H9 (cell line): Measurements from ENCODE around the gene STARD3. TPM values are rescaled to one million over a fixed set of nuclear protein-coding genes. Genes with fewer than 3 reads are reported as not detected.

ENCODE experiments used
- DNase-seq: peaks from one replicate; pipeline ENCODE4 v3.0.0-alpha.2; 2017
- H2AFZ ChIP-seq: one replicate; pipeline ENCODE4 v1.6.1; 2013; ENCODE audit warnings: mild to moderate bottlenecking, low read length, control low read depth, moderate library complexity
- H2AK5ac ChIP-seq: 2 replicates; pipeline ENCODE4 v1.6.1; 2013; ENCODE audit warnings: low read length, control low read depth, mixed read lengths; ENCODE audit not compliant: insufficient read length
- H2BK120ac ChIP-seq: one replicate; pipeline ENCODE4 v1.6.1; 2013; ENCODE audit warnings: low read depth, mild to moderate bottlenecking, low read length, control low read depth, inconsistent platforms; ENCODE audit not compliant: poor library complexity, severe bottlenecking
- H2BK12ac ChIP-seq: 2 replicates; pipeline ENCODE4 v1.6.1; 2013; ENCODE audit warnings: low read length, control low read depth, mixed read lengths, low read depth; ENCODE audit not compliant: insufficient read length
- H2BK15ac ChIP-seq: 2 replicates; pipeline ENCODE4 v1.6.1; 2013; ENCODE audit warnings: low read depth, low read length, control low read depth
- H2BK20ac ChIP-seq: one replicate; pipeline ENCODE4 v1.6.1; 2013; ENCODE audit warnings: low read depth, mild to moderate bottlenecking, low read length, control low read depth, inconsistent platforms; ENCODE audit not compliant: poor library complexity, severe bottlenecking
- H2BK5ac ChIP-seq: 2 replicates; pipeline ENCODE4 v1.6.1; 2013; ENCODE audit warnings: low read length, control low read depth, mixed read lengths; ENCODE audit not compliant: insufficient read length
- H3K14ac ChIP-seq: 2 replicates; pipeline ENCODE4 v1.6.1; 2013; ENCODE audit warnings: low read length, control low read depth; ENCODE audit not compliant: insufficient read depth
- H3K18ac ChIP-seq: 2 replicates; pipeline ENCODE4 v1.6.1; 2013; ENCODE audit warnings: low read depth, mild to moderate bottlenecking, mixed read lengths, low read length, control low read depth; ENCODE audit not compliant: insufficient read length
- H3K23ac ChIP-seq: 2 replicates; pipeline ENCODE4 v1.6.1; 2013; ENCODE audit warnings: low read length, control low read depth, mixed read lengths, low read depth; ENCODE audit not compliant: insufficient read length
- H3K23me2 ChIP-seq: 2 replicates; pipeline ENCODE4 v1.6.1; 2013; ENCODE audit warnings: low read depth, mild to moderate bottlenecking, mixed read lengths, low read length, control low read depth; ENCODE audit not compliant: insufficient read length, poor library complexity, severe bottlenecking
- H3K27ac ChIP-seq: 2 replicates; pipeline ENCODE4 v1.5.1; 2013; ENCODE audit warnings: low read length, control low read depth, mixed read lengths, low read depth; ENCODE audit not compliant: insufficient read length
- H3K27me3 ChIP-seq: 2 replicates; pipeline ENCODE4 v1.6.1; 2013; ENCODE audit warnings: low read length, control low read depth, inconsistent platforms; ENCODE audit not compliant: insufficient read depth
- H3K4ac ChIP-seq: 2 replicates; pipeline ENCODE4 v1.6.1; 2013; ENCODE audit warnings: low read depth, mild to moderate bottlenecking, control low read depth, inconsistent platforms, low read length, moderate library complexity
- H3K4me1 ChIP-seq: 2 replicates; pipeline ENCODE4 v1.6.1; 2013; ENCODE audit warnings: low read length, control low read depth, inconsistent platforms; ENCODE audit not compliant: insufficient read depth
- H3K4me2 ChIP-seq: 2 replicates; pipeline ENCODE4 v1.6.1; 2013; ENCODE audit warnings: low read length, control low read depth, mixed read lengths; ENCODE audit not compliant: insufficient read length, insufficient read depth
- H3K56ac ChIP-seq: 2 replicates; pipeline ENCODE4 v1.6.1; 2013; ENCODE audit warnings: low read depth, mild to moderate bottlenecking, mixed read lengths, low read length, control low read depth; ENCODE audit not compliant: insufficient read length
- H3K79me1 ChIP-seq: 2 replicates; pipeline ENCODE4 v1.6.1; 2013; ENCODE audit warnings: low read depth, mild to moderate bottlenecking, moderate library complexity, low read length, control low read depth, inconsistent platforms; ENCODE audit not compliant: insufficient read depth, poor library complexity, severe bottlenecking
- H3K79me2 ChIP-seq: 2 replicates; pipeline ENCODE4 v1.6.1; 2013; ENCODE audit warnings: low read length, control low read depth, inconsistent platforms; ENCODE audit not compliant: insufficient read depth
- H3K9ac ChIP-seq: 2 replicates; pipeline ENCODE4 v1.6.1; 2013; ENCODE audit warnings: low read length, control low read depth, mixed read lengths; ENCODE audit not compliant: insufficient read length; ENCODE audit errors: extremely low read depth
- H3K9me3 ChIP-seq: one replicate; pipeline ENCODE4 v1.6.1; 2013; ENCODE audit warnings: low read depth, low read length, inconsistent platforms; ENCODE audit not compliant: control insufficient read depth
- H3T11ph ChIP-seq: one replicate; pipeline ENCODE4 v1.6.1; 2013; ENCODE audit warnings: mild to moderate bottlenecking, low read length, control low read depth, inconsistent platforms
- H4K20me1 ChIP-seq: one replicate; pipeline ENCODE4 v1.6.1; 2013; ENCODE audit not compliant: control insufficient read depth, insufficient read length, insufficient read depth
- H4K5ac ChIP-seq: 2 replicates; pipeline ENCODE4 v1.6.1; 2013; ENCODE audit warnings: low read depth, mild to moderate bottlenecking, mixed read lengths, low read length, control low read depth; ENCODE audit not compliant: insufficient read length
- H4K8ac ChIP-seq: replicated peaks from 2 replicates; pipeline ENCODE4 v1.6.1; 2013; ENCODE audit warnings: low read length, control low read depth, mixed read lengths, low read depth; ENCODE audit not compliant: insufficient read length
- H4K91ac ChIP-seq: 2 replicates; pipeline ENCODE4 v1.6.1; 2013; ENCODE audit warnings: low read depth, mild to moderate bottlenecking, moderate library complexity, mixed read lengths, low read length, control low read depth; ENCODE audit not compliant: insufficient read length
- H3K27ac Mint-ChIP-seq, 3 experiments: 2 replicates in 2 of 3; 3 replicates in 1 of 3; pipeline ENCODE4 v1.8.0; 2020 to 2021; ENCODE audit warnings: mixed read lengths in 3 of 3, mild to moderate bottlenecking in 1 of 3, moderate library complexity in 1 of 3
- H3K27me3 Mint-ChIP-seq: 2 replicates; pipeline ENCODE4 v1.8.0; 2021; ENCODE audit warnings: low read depth, mild to moderate bottlenecking, moderate library complexity, mixed read lengths
- H3K36me3 Mint-ChIP-seq, 3 experiments: 2 replicates in 2 of 3; 3 replicates in 1 of 3; pipeline ENCODE4 v1.8.0; 2020 to 2021; ENCODE audit warnings: low read depth in 3 of 3, mixed read lengths in 3 of 3; ENCODE audit not compliant: insufficient read depth in 1 of 3
- H3K4me1 Mint-ChIP-seq, 2 experiments: 2 replicates each; pipeline ENCODE4 v1.8.0; 2020; ENCODE audit warnings: mixed read lengths in 2 of 2
- H3K4me3 Mint-ChIP-seq, 2 experiments: 2 replicates in 1 of 2; 3 replicates in 1 of 2; pipeline ENCODE4 v1.8.0; 2020 to 2021; ENCODE audit warnings: mild to moderate bottlenecking in 2 of 2, mixed read lengths in 2 of 2, moderate library complexity in 1 of 2
- H3K9me3 Mint-ChIP-seq, 2 experiments: 2 replicates in 1 of 2; 3 replicates in 1 of 2; pipeline ENCODE4 v1.8.0; 2020; ENCODE audit warnings: mild to moderate bottlenecking in 2 of 2, mixed read lengths in 2 of 2, moderate library complexity in 1 of 2
- WGBS: extraction: QIAGEN DNeasy Blood & Tissue Kit; methylation state at CpG from one replicate; pipeline ENCODE4 v1.1.7; 2013; ENCODE audit warnings: missing lambda C conversion rate, low lambda C conversion rate, mixed read lengths; ENCODE audit not compliant: insufficient read length; ENCODE audit errors: extremely low coverage; 5-methylcytosine and 5-hydroxymethylcytosine counted together
- total RNA-seq: library from RNA; stranded (reverse); gene quantifications from 2 replicates; pipeline ENCODE4 v1.2.1, GENCODE V29; 2021
- TF ChIP-seq, protein P1 (sequence below): fragments of 200-600 bp; sonication (generic); conservative IDR thresholded peaks from 3 replicates; pipeline ENCODE4 v1.8.0; 2021; ENCODE audit warnings: antibody characterized with exemption, mild to moderate bottlenecking

Gene STARD3
- total RNA-seq, 1 experiment from 2014 or later: 51.3 TPM

DNA sequence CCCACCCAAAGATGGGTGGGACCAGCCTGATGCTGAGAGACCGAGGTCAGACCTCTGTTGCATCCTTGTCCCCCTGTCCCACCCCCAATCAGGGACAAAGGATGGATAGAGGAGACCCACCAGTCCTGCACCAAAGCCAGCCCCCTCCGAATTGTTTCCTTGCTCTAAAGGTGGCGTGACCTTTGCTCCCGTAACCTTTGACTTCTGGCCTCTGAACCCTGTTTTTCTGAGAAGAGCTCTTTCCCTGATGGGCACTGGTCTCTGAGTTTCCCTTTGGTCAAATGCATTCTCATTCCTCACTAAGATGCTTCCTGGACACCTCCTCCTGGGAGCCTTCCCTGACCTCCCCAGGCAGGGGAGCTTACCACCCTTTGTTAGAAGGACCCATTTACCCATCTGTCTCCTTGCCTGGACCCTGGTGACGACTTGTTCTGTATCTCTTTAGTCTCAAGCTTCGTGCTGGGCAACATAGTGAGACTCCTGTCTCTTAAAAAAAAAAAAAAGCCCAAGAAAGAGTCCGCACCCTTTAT lies 23.9 kb upstream of the STARD3 start:
- Histone ChIP-seq H3K27me3 (peaks cover 35% of the 10 kb centered on the region), H3K27ac (no peak overlapping the region), H3K9ac (no peak overlapping the region), H3K79me1 (no peaks in the 10 kb centered on the region), H3K14ac (no peak overlapping the region), H2BK15ac (no peak overlapping the region), H3K23ac (no peak overlapping the region), H4K5ac (no peak overlapping the region), H3K56ac (no peak overlapping the region), H3K18ac (no peak overlapping the region), H2BK20ac (no peak overlapping the region), H3T11ph (no peak overlapping the region), H2BK5ac (no peak overlapping the region), H2BK12ac (no peak overlapping the region), H3K79me2 (no peaks in the 10 kb centered on the region), H2BK120ac (no peak overlapping the region), H3K4me1 (no peaks in the 10 kb centered on the region; the same call in 1 of the 2 replicates), H2AK5ac (no peak overlapping the region), H3K4ac (no peak overlapping the region), H3K23me2 (no peaks in the 10 kb centered on the region), H3K9me3 (no peaks in the 10 kb centered on the region), H4K8ac (no peak overlapping the region), H4K91ac (no peak overlapping the region), H3K4me2 (no peak overlapping the region), H4K20me1 (no peaks in the 10 kb centered on the region), H2AFZ (no peak overlapping the region)
- no peaks in the 10 kb centered on the region for H3K36me3 Mint-ChIP-seq
- TF ChIP-seq, protein P1, sequence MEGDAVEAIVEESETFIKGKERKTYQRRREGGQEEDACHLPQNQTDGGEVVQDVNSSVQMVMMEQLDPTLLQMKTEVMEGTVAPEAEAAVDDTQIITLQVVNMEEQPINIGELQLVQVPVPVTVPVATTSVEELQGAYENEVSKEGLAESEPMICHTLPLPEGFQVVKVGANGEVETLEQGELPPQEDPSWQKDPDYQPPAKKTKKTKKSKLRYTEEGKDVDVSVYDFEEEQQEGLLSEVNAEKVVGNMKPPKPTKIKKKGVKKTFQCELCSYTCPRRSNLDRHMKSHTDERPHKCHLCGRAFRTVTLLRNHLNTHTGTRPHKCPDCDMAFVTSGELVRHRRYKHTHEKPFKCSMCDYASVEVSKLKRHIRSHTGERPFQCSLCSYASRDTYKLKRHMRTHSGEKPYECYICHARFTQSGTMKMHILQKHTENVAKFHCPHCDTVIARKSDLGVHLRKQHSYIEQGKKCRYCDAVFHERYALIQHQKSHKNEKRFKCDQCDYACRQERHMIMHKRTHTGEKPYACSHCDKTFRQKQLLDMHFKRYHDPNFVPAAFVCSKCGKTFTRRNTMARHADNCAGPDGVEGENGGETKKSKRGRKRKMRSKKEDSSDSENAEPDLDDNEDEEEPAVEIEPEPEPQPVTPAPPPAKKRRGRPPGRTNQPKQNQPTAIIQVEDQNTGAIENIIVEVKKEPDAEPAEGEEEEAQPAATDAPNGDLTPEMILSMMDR: no peak
- peaks cover 4 to 17% of the 10 kb centered on the region in 2 experiments for H3K4me1 Mint-ChIP-seq
- H3K9me3 Mint-ChIP-seq: no peaks in the 10 kb centered on the region
- H3K4me3 Mint-ChIP-seq: peak overlapping the region in 1 of 2 experiments; percentile 30; a peak in 1 of 5 replicates
- peaks cover 97% of the 10 kb centered on the region for H3K27me3 Mint-ChIP-seq
- no peak for DNase-seq
- no peak overlapping the region for H3K27ac Mint-ChIP-seq
- no CpG with 5 or more reads among the region's 7 CpGs for WGBS
